ENCODE measurements around the gene IL21R.
"Not testable (repeated sequence)": the region's sequence is repeated elsewhere in the genome, so short reads cannot be mapped to it uniquely, and the experiment has no call there.

The IL21R gene

GRCh38 chr16:27427538-27427937 is 25.6 kb downstream of the IL21R start:
- DNase-seq (ENCODE audit: low spot score) = no peak

GRCh38 chr16:27428026-27428785 is 26.2 kb downstream of the IL21R start:
- no peak for DNase-seq (ENCODE audit: low spot score)

- no peak for DNase-seq (ENCODE audit: low spot score)
These were observed 27.4 kb downstream of the IL21R start for GRCh38 chr16:27429330-27429871.

DNA sequence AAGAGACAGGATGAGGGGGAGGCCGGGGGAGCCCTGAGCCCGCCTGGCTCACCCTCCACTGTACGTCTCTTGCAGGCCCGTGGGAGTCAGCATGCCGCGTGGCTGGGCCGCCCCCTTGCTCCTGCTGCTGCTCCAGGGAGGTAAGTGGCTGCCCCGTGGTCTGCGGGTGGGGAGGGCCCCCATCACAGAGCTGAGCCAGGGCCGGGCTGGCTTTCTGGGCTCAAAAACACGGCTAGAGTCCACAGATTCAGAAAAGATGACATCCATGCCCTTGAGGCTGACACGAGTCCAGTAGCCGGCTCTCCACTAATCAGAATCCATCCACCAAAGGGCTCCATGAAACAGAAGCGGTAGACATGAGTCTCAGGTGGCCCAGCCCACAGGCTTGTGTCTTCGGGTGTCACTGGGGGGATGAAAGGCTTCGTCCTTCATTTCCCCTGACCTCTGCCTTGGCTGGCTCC is 28.0 kb downstream of the IL21R start:
- no peak for DNase-seq (ENCODE audit: low spot score)

DNA sequence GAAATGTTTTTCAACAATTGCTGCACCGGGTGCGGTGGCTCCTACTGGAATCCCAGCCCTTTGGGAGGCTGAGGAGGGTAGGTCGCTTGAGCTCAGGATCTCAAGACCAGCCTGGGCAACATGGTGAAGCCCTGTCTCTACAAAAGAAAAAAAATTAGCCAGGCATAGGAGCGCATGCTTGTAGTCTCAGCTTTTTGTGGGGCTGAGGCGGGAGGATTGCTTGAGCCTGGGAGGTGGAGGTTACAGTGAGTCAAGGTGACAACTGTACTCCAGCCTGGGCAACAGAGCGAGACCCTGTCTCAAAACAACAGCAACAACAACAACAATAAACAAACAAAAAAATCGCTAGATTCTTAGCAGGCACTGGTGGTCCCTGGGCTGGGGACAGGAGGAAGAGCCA is 28.5 kb downstream of the IL21R start:
- no peak for DNase-seq (ENCODE audit: low spot score)

DNA sequence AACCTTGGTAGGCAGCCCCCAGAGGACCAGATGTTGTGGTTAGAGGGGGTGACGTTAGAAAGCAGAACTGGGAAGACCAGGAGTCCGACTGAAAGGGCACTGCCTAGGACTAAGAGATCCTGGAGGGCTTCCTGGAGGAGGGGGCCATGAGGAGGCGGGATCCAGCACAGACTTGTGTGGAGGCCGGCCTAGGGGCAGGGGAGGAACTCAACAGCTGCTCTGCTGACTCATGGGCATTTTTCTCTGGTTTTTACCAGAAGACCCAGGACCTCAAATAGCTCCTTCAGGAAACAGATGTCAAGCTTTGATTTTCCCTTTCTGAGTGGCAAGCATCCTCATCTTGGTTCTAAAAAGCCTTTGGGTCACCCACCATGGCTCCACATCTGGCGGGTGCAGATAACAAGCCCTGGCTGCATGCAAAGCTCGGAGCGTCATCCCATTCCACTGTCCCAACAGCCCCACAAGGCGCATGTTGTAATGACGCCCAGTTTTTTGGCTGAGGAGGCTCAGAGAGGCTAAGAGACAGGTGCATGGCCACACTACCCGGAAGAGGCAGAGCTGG is 29.0 kb downstream of the IL21R start:
- no peak for DNase-seq (ENCODE audit: low spot score)

GRCh38 chr16:27431773-27432532 is 30.0 kb downstream of the IL21R start:
- no peak for DNase-seq (ENCODE audit: low spot score)

DNA sequence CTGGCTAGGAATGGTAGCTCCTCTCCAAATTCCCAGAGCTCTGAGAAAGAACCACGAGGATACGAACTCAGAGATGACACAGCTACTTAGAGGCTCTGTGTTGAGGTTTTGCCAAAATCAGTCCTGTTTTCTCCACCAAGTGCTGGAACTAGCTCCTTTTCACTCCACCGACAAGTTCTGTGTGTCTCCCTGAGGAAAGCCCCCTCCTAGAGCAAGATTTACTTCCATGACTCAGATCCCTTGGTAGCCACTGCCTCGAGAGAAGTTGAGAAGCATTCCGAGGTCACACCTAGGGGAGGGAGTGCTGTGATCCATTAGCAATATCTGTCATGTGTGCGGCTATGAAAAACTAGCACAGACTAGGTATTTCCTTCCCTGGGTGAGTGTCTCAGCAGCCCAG is 30.6 kb downstream of the IL21R start:
- no peak for DNase-seq (ENCODE audit: low spot score)

- DNase-seq (ENCODE audit: low spot score) = not testable (repeated sequence)
These were observed 31.2 kb downstream of the IL21R start for GRCh38 chr16:27433191-27433590.

GRCh38 chr16:27433636-27434035 is 31.7 kb downstream of the IL21R start:
- no peak for DNase-seq (ENCODE audit: low spot score)

DNA sequence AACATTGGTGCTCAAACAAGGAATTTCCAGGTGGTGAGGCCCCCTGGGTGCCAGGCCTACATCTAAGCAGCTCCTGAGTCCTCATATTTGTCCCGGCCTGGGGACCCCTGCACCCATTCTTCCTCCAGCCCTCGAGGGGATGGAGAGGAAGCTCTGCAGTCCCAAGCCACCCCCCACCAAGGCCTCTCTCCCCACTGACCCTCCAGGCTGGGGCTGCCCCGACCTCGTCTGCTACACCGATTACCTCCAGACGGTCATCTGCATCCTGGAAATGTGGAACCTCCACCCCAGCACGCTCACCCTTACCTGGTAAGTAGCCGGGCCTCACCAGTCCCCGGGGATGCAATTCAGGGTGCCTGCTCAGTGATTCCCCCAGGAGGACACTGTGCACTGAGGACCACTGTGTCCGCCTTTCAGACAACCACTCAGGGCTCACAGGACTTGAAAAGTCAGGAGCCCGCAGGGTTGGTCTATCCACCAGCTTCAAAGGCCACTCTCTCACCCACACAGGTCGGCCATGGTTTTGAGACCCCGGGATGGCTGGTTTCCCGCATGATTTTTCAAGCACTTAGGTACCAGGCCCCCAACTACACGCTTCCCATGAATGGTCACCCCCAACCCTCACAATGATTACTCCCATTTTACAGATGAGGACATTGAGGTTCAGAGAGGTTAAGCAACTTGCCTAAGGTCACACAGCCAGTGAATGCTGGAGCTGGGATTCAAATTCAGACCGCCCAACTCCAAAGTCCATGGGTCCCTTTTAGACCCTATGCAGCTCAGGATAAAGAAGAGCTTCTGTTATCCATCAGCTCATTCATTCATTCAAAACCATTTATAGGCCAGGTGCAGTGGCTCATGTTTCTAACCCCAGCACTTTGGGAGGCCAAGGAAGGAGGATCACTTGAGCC is 32.4 kb downstream of the IL21R start:
- no peak for DNase-seq (ENCODE audit: low spot score)

- not testable (repeated sequence) for DNase-seq (ENCODE audit: low spot score)
These were observed 33.2 kb downstream of the IL21R start for GRCh38 chr16:27435146-27435545.

DNA sequence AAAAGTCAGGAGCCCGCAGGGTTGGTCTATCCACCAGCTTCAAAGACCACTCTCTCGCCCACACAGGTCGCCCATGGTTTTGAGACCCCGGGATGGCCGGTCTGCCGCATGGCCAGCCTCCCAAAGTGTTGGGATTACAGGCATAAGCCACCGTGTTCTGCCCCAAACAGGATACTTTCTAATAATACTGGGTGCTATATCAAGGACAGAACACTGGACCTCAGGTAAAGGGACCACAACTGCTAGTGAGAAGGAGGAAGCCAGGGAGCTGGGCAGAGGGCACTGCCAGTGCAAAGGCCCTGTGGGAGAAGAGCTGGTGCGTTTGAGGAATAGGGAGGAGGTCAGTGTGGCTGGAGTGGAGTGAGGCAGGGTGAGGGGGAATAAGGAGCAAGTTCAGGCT is 34.1 kb downstream of the IL21R start:
- no peak for DNase-seq (ENCODE audit: low spot score)

DNA sequence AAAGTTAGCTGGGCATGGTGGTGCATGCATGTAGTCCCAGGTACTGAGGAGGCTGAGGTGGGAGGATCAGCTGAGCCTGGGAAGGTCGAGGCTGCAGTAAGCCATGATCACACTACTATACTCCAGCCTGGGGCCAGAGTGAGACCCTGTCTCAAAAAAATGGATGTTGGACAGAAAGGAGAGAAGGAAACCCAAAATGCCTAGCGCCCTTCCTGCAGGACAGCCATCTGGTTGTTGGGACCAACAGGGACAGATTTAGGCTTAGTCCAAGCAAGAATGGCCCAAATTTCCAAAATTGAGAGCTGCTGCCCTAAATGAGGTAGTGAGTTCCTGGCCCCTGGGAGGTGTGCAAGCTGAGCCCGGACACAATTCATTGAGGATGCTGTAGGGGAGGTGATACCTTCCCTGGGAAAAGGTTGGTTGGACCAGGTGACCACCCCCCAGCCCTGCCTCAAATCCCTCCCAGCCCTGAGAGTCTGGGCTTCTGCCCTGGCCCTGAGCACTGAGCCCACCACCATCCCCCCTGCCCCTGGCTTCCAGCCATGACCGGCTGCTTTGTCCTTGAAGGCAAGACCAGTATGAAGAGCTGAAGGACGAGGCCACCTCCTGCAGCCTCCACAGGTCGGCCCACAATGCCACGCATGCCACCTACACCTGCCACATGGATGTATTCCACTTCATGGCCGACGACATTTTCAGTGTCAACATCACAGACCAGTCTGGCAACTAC is 35.1 kb downstream of the IL21R start:
- no peak for DNase-seq (ENCODE audit: low spot score)

- no peak for DNase-seq (ENCODE audit: low spot score)
These were observed 36.0 kb downstream of the IL21R start for GRCh38 chr16:27437946-27438345.

- DNase-seq (ENCODE audit: low spot score) = no peak
These were observed 37.5 kb downstream of the IL21R start for GRCh38 chr16:27439271-27440018.

DNA sequence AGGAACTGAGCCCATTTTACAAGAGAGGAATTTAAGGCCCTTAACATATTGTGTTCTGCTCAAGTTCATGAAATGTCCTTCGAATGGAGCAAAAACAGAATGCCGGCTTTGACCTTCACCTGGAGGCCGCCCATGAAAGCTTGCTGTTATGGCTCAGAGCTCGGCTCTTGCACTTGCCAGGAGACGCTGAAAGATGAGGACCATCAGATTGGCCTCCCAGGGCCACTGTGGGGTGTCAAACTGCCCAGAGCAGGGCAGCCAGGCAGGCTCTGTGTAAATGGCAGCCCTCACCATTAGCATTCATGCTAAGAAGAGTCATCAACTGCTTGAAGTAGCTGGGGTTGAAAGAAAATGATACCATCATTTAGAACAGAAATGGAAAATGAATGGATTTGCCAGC is 39.3 kb downstream of the IL21R start:
- no peak for DNase-seq (ENCODE audit: low spot score)

GRCh38 chr16:27441998-27442397 is 40.0 kb downstream of the IL21R start:
- DNase-seq (ENCODE audit: low spot score) = no peak

- no peak for DNase-seq (ENCODE audit: low spot score)
These were observed 42.0 kb downstream of the IL21R start for GRCh38 chr16:27444015-27444414.

- no peak for DNase-seq (ENCODE audit: low spot score)
These were observed 42.5 kb downstream of the IL21R start for GRCh38 chr16:27444470-27444869.
